Activated naive CD8-positive, alpha-beta T cell treated with anti-CD3 and anti-CD28 coated beads for 36 hours (primary cell): Measurements from ENCODE around the gene RAB11FIP5. TPM values are rescaled to one million over a fixed set of nuclear protein-coding genes. Genes with fewer than 3 reads are reported as not detected.
"Not testable (repeated sequence)": the region's sequence is repeated elsewhere in the genome, so short reads cannot be mapped to it uniquely, and the experiment has no call there.

Experiments
- DNase-seq: peaks from one replicate; pipeline ENCODE4 v3.0.0; 2021
- H3K27ac Mint-ChIP-seq: one replicate; pipeline ENCODE4 v1.8.0; 2022; ENCODE audit warnings: mild to moderate bottlenecking, moderate library complexity, mixed read lengths
- H3K27me3 Mint-ChIP-seq: one replicate; pipeline ENCODE4 v1.8.0; 2022; ENCODE audit warnings: mild to moderate bottlenecking, mixed read lengths
- H3K36me3 Mint-ChIP-seq: one replicate; pipeline ENCODE4 v1.8.0; 2021; ENCODE audit warnings: mild to moderate bottlenecking, mixed read lengths
- H3K4me1 Mint-ChIP-seq: one replicate; pipeline ENCODE4 v1.8.0; 2021; ENCODE audit warnings: mixed read lengths
- H3K4me3 Mint-ChIP-seq: one replicate; pipeline ENCODE4 v1.8.0; 2022; ENCODE audit warnings: mild to moderate bottlenecking, moderate library complexity, mixed read lengths
- H3K9me3 Mint-ChIP-seq: one replicate; pipeline ENCODE4 v1.8.0; 2022; ENCODE audit warnings: mixed read lengths
- total RNA-seq, 2 experiments: library from RNA; stranded (reverse); gene quantifications; one replicate each; pipeline ENCODE4 v1.2.3, GENCODE V29; 2021

Gene RAB11FIP5
- total RNA-seq: 1 to 10 TPM; 4.0 to 4.3 TPM

GRCh38 chr2:73112913-73113854, at the start of gene RAB11FIP5:
Gene RAB11FIP5, minus strand, starts transcription at chr2:73112948. Its CDS starts 171 bp downstream, at chr2:73112777.
- H3K27ac Mint-ChIP-seq: no peak within 1 kb of the TSS
- H3K36me3 Mint-ChIP-seq: no peaks in the 10 kb centered on the region
- peaks cover 22% of the 10 kb centered on the region for H3K4me1 Mint-ChIP-seq
- peak within 1 kb of the TSS; percentile 80 for H3K4me3 Mint-ChIP-seq
- no peaks in the 10 kb centered on the region for H3K9me3 Mint-ChIP-seq
- DNase-seq: peak; percentile 80
- no peaks in the 10 kb centered on the region for H3K27me3 Mint-ChIP-seq

GRCh38 chr2:73156539-73157124, 43.9 kb upstream of the RAB11FIP5 start:
- Mint-ChIP-seq H3K27ac (no peak overlapping the region), H3K4me3 (no peak overlapping the region), H3K36me3 (no peaks in the 10 kb centered on the region), H3K4me1 (no peaks in the 10 kb centered on the region), H3K9me3 (no peaks in the 10 kb centered on the region), H3K27me3 (peaks cover 52% of the 10 kb centered on the region)
- peak; percentile 64 for DNase-seq

GRCh38 chr2:73142937-73143336, 30.2 kb upstream of the RAB11FIP5 start:
- no peak overlapping the region for H3K27ac Mint-ChIP-seq
- no peaks in the 10 kb centered on the region for H3K36me3 Mint-ChIP-seq
- no peak for DNase-seq
- no peaks in the 10 kb centered on the region for H3K9me3 Mint-ChIP-seq
- peaks cover 9% of the 10 kb centered on the region for H3K27me3 Mint-ChIP-seq
- H3K4me1 Mint-ChIP-seq: no peaks in the 10 kb centered on the region
- H3K4me3 Mint-ChIP-seq: no peak overlapping the region

GRCh38 chr2:73141896-73142295, 29.1 kb upstream of the RAB11FIP5 start:
- H3K4me3 Mint-ChIP-seq: no peak overlapping the region
- no peak for DNase-seq
- H3K27me3 Mint-ChIP-seq: peaks cover 9% of the 10 kb centered on the region
- no peaks in the 10 kb centered on the region for H3K4me1 Mint-ChIP-seq
- H3K9me3 Mint-ChIP-seq: no peaks in the 10 kb centered on the region
- no peaks in the 10 kb centered on the region for H3K36me3 Mint-ChIP-seq
- H3K27ac Mint-ChIP-seq: no peak overlapping the region

- Mint-ChIP-seq H3K4me3 (no peak overlapping the region), H3K27me3 (peaks cover 3% of the 10 kb centered on the region), H3K9me3 (no peaks in the 10 kb centered on the region), H3K4me1 (no peaks in the 10 kb centered on the region), H3K36me3 (no peaks in the 10 kb centered on the region), H3K27ac (no peak overlapping the region)
- no peak for DNase-seq
These were observed 22.5 kb upstream of the RAB11FIP5 start for GRCh38 chr2:73135236-73135635.

- no peak for DNase-seq
- no peak overlapping the region for H3K4me3 Mint-ChIP-seq
- peaks cover 3% of the 10 kb centered on the region for H3K27me3 Mint-ChIP-seq
- no peaks in the 10 kb centered on the region for H3K9me3 Mint-ChIP-seq
- no peaks in the 10 kb centered on the region for H3K4me1 Mint-ChIP-seq
- H3K27ac Mint-ChIP-seq: no peak overlapping the region
- no peaks in the 10 kb centered on the region for H3K36me3 Mint-ChIP-seq
These were observed 21.7 kb upstream of the RAB11FIP5 start for GRCh38 chr2:73134471-73134870.

- Mint-ChIP-seq H3K36me3 (no peaks in the 10 kb centered on the region), H3K4me3 (no peak overlapping the region), H3K9me3 (no peaks in the 10 kb centered on the region), H3K4me1 (no peaks in the 10 kb centered on the region), H3K27me3 (peaks cover 6% of the 10 kb centered on the region), H3K27ac (no peak overlapping the region)
- no peak for DNase-seq
These were observed 20.9 kb upstream of the RAB11FIP5 start for GRCh38 chr2:73133566-73134197.

- no peaks in the 10 kb centered on the region for H3K9me3 Mint-ChIP-seq
- no peak overlapping the region for H3K27ac Mint-ChIP-seq
- H3K4me3 Mint-ChIP-seq: no peak overlapping the region
- no peaks in the 10 kb centered on the region for H3K36me3 Mint-ChIP-seq
- peaks cover 9% of the 10 kb centered on the region for H3K27me3 Mint-ChIP-seq
- no peaks in the 10 kb centered on the region for H3K4me1 Mint-ChIP-seq
- DNase-seq: no peak
These were observed 19.1 kb upstream of the RAB11FIP5 start for GRCh38 chr2:73131807-73132206.

- DNase-seq: no peak
- no peaks in the 10 kb centered on the region for H3K36me3 Mint-ChIP-seq
- H3K4me1 Mint-ChIP-seq: no peaks in the 10 kb centered on the region
- H3K9me3 Mint-ChIP-seq: no peaks in the 10 kb centered on the region
- no peak overlapping the region for H3K4me3 Mint-ChIP-seq
- peaks cover 15% of the 10 kb centered on the region for H3K27me3 Mint-ChIP-seq
- H3K27ac Mint-ChIP-seq: no peak overlapping the region
These were observed 18.0 kb upstream of the RAB11FIP5 start for GRCh38 chr2:73130790-73131189.

- no peak for DNase-seq
- no peak overlapping the region for H3K4me3 Mint-ChIP-seq
These were observed 16.2 kb upstream of the RAB11FIP5 start for GRCh38 chr2:73128841-73129535.

GRCh38 chr2:73122536-73122935, 9.8 kb upstream of the RAB11FIP5 start:
- no peaks in the 10 kb centered on the region for H3K36me3 Mint-ChIP-seq
- H3K4me1 Mint-ChIP-seq: no peaks in the 10 kb centered on the region
- DNase-seq: no peak
- H3K9me3 Mint-ChIP-seq: no peaks in the 10 kb centered on the region
- peaks cover 32% of the 10 kb centered on the region for H3K27me3 Mint-ChIP-seq
- no peak overlapping the region for H3K27ac Mint-ChIP-seq
- no peak overlapping the region for H3K4me3 Mint-ChIP-seq

More at GRCh38 chr2:73128841-73129535, 16.2 kb upstream of the RAB11FIP5 start:
- Mint-ChIP-seq H3K27ac (no peak overlapping the region), H3K4me1 (no peaks in the 10 kb centered on the region), H3K36me3 (no peaks in the 10 kb centered on the region), H3K27me3 (peaks cover 15% of the 10 kb centered on the region), H3K9me3 (no peaks in the 10 kb centered on the region)

- H3K36me3 Mint-ChIP-seq, H3K4me1 Mint-ChIP-seq, DNase-seq, H3K27ac Mint-ChIP-seq, H3K9me3 Mint-ChIP-seq, H3K4me3 Mint-ChIP-seq: not testable (repeated sequence)
- peaks cover 23% of the 10 kb centered on the region for H3K27me3 Mint-ChIP-seq
These were observed 7.0 kb upstream of the RAB11FIP5 start for GRCh38 chr2:73119611-73120239.

GRCh38 chr2:73117441-73117840, 4.7 kb upstream of the RAB11FIP5 start:
- H3K4me3 Mint-ChIP-seq: no peak overlapping the region
- no peak for DNase-seq
- H3K4me1 Mint-ChIP-seq: peaks cover 10% of the 10 kb centered on the region
- no peaks in the 10 kb centered on the region for H3K36me3 Mint-ChIP-seq
- H3K27ac Mint-ChIP-seq: no peak overlapping the region
- peaks cover 14% of the 10 kb centered on the region for H3K27me3 Mint-ChIP-seq
- no peaks in the 10 kb centered on the region for H3K9me3 Mint-ChIP-seq

GRCh38 chr2:73116182-73116960, 3.6 kb upstream of the RAB11FIP5 start:
- no peak for DNase-seq
- H3K4me1 Mint-ChIP-seq: peaks cover 15% of the 10 kb centered on the region
- no peaks in the 10 kb centered on the region for H3K9me3 Mint-ChIP-seq
- H3K36me3 Mint-ChIP-seq: no peaks in the 10 kb centered on the region
- H3K4me3 Mint-ChIP-seq: no peak overlapping the region
- H3K27me3 Mint-ChIP-seq: peaks cover 14% of the 10 kb centered on the region
- H3K27ac Mint-ChIP-seq: no peak overlapping the region
